Measurements from ENCODE around the gene COL8A1.
"Not testable (repeated sequence)": the region's sequence is repeated elsewhere in the genome, so short reads cannot be mapped to it uniquely, and the experiment has no call there.

Gene COL8A1

DNA sequence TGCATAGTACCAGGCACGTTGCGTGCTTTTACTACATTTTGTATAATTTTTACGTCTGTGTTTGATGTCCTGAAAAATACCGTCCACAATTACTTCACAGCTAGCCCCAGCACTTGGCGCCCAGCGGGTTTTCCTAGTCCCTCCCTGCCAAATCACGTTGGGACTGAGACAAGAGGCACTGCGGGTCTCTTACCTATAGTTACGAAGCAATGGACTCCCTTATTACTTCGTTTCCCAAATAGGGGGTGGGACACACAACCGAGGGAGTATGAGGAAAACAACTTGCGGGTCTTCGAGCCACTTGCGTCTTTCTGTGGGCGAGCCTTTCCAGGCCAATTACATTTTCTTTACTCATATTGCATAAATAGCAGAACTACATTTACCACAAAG, 178.6 kb downstream of the COL8A1 start:
- no peak for DNase-seq

- peak; percentile 96 for DNase-seq
Observed at GRCh38 chr3:99817437-99818240, 179.2 kb downstream of the COL8A1 start, which contains the start of gene CMSS1. Gene CMSS1, plus strand, starts transcription at chr3:99817862.

DNA sequence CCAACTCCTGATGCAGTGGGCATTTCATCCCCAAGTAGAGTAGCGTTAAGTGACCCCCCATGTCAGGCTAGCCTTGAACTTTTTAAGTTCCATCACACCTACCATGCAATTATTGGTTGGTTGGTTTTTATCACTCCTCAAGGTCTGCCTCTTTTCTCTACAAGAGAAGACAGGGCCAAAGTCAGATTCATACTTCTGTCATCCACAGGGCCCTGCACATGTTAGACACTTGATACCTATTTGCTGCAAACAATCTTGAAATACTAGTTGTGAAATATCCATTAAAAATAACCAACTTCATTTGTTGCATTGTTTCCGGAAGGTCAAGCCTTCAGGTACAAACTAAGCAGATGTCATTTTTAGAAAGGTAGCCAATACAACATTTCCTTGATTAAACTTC, 180.4 kb downstream of the COL8A1 start:
- DNase-seq, result no peak

- no peak for DNase-seq
Observed at GRCh38 chr3:99823723-99824711, 185.6 kb downstream of the COL8A1 start.

- no peak for DNase-seq
Observed at GRCh38 chr3:99825004-99825640, 186.7 kb downstream of the COL8A1 start.

DNA sequence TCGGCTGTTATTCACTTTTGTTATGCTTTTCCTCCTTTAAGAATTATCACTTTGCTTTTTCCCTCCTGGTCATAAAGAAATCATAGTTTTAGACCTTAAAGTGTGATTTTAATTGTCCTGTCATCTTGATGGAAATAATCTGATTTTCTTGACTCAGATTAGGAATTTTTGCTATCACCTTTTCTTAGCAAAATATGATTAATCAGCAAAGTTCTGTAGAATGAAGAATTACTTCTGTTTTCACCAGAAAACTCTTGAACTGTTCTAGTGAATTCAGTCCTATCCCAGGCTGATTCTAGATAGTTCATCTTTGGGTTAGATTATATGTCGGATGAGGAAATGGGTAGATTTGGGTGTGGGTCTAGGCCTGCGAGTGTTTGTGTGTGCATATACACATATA, 191.4 kb downstream of the COL8A1 start:
- DNase-seq, result no peak

DNA sequence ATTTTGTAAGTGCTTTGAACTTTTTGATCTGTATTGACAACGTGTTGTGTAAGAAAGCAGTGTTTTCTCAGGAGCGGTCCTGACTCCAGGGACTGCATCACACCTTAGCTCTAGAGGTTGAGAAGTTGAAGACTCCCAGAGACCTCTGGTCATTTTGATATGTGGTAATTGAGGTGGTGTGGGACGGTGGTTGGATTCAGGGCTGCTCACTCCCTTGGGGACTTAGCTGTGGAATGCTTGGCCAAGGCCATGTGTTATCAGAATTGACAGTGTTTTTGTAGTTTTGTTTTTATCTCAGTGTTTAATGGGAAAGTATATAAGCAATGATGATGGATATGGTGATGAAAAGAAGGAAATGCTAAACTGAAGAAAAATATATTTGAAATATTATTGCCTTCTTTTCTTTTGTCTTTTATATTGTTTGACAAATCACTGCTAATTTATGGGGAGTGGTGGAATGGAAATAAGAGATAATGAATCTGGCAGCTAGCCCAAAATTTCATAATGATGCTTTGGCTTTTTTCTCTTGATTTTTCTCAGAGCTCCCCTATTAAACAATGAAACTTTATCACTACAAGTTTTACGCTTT, 195.3 kb downstream of the COL8A1 start:
- no peak for DNase-seq

GRCh38 chr3:99834211-99834957, 196.0 kb downstream of the COL8A1 start:
- DNase-seq, result no peak

- no peak for DNase-seq
Observed at GRCh38 chr3:99836681-99837080, 198.3 kb downstream of the COL8A1 start.

GRCh38 chr3:99837715-99838114, 199.3 kb downstream of the COL8A1 start:
- DNase-seq, result no peak

DNA sequence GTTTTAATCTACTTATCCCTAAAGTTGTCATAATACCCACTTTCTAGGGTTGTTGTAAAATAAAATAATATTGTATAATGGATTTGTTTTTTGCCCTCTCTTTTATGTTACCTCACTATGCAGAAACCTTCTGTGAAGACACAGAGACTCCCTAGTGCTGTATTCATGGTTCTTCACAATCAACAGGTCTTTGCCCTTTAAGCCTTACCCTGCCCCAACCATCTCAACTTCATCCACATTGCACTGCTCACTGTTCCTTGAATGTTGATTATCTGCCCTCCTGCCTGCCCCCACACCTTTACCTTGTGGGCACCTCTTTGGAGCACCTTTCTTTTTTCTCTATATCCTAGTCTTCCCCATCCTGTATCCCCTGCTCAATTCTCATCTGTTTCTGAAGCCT, 200.4 kb downstream of the COL8A1 start:
- no peak for DNase-seq

DNA sequence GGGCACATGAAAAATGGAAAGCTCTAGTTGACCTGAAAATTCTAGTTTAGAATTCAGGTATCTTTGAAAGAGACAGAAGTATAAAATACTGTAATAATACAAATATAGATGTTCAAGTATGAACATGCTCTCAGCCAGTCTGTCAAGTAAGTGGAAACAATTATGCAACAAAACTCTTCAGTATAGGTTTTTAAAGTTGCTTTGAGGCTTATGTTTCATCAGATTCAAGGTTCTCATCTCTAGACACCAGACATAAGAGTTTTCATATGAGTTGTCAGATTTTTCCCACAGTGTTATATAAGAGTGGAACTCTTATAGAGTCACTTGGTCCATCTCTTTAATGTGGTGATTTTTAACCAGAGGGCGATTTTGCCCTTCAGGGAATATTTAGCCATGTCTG, 201.2 kb downstream of the COL8A1 start:
- no peak for DNase-seq

DNA sequence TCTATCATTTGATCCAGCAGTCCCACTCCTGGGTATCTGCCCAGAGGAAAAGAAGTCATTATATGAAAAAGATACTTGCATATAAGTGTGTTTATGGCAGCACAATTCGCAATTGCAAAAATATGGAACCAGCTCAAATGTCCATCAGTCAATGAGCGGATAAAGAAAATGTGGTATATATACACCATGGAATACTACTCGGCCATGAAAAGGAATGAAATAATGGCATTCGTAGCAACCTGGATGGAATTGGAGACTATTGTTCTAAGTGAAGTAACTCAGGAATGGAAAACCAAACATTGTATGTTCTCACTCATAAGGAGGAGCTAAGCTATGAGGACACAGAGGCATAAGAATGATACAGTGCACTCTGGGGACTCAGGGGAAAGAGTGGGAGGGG, 203.6 kb downstream of the COL8A1 start:
- not testable (repeated sequence) for DNase-seq

DNA sequence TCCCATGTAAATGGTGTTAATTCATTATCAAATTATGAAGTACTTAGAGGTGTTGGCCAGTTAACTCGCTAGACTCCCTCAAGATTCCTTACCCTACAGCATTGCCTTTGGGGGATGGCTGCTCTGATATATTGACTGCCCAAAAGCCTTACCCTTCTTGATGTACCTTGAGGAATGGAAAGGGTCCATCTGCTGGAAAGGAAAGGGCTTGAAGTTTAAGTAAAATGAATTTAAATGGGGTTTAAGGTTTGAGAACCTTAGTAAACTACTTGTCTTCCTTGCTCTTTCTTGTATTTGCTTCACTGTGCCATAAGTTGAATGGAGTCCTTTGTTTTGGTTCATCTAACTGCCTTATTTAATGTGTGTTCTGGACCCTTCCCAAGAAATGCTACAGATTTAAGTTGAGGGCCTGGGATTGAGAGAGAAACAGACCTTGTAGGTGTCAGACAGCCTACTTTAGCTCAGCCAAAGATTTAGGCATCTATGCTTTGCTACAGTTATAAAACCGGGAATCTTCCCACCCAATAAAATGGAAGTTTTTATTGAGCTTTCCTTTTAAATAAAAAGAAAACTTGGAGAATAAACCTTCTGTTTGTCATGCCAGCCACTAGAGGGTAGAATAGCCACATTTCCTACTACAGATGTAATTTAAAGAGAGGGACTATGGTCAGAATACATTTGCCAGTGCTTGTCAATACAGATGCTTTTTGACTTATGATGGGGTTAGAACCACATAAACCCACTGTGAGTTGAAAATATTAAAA, 204.6 kb downstream of the COL8A1 start:
- no peak for DNase-seq

DNA sequence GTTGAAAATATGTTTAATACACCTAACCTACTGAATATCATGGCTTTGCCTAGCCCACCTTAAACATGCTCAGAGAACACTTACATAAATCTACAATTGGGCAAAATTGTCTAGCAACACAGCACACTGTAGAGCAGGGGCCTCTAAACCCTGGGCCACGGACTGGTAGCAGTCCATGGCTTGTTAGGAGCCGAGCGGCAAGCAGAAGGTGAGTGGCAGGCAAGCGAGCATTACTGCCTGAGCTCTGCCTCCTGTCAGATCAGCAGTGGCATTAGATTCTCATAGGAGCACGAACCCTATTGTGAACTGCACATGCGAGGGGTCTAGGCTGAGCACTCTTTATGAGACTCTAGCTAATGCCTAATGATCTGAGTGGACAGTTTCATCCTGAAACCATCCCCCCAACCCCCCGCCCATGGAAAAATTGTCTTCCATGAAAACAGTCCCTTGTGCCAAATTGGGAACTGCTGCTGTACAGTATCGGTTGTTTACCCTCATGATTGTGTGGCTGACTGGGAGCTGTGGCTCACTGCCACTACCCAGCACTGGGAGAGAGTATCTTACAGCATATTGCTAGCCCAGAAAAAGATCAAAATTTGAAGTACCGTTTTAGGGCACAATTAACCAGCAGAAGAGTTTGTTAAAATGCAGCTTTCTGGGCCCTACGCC, 205.3 kb downstream of the COL8A1 start:
- no peak for DNase-seq

DNA sequence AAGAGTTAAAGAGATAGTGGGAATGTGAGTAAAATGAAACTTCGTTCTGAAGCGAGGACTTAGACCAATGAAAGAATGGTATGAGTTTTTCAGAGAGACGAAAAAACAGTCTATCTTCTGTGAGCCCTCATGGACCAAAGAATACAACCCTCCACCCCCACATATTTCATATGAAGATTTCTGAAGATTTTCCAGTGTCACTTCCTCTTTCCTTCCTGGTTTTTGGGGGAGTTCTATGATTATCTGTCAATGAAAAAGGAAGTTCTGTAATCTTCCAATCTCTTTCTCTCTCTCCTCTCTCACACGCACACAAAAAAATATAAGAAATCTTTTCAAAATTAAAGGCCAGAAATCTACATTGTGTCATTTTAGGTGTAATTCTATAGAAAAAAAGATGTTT, 206.9 kb downstream of the COL8A1 start:
- no peak for DNase-seq

- no peak for DNase-seq
Observed at GRCh38 chr3:99845999-99846398, 207.6 kb downstream of the COL8A1 start.

- DNase-seq, result no peak
Observed at GRCh38 chr3:99846477-99847160, 208.2 kb downstream of the COL8A1 start.

DNA sequence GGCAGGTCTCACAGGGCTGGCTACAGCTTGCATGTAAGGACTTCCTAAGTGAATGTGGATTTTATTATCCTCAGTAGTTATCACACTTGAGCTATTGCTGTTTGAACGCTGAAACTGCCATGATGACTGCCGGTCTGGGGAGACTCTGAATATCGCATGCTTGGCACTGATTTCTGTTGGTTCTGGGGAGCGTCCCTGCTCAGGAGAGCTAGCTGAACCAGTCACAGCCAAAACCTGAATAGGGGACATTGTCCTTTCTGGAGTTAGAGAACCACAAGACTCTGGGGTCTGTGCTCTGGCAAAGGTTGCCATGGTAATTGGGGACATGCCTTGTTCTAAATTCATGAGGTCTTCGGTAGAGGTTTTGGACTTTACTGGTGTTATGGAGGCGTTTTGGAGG, 210.0 kb downstream of the COL8A1 start:
- no peak for DNase-seq

Measured in CD4-positive, alpha-beta T cell treated with Interleukin-6 for 4 hours (primary cell).